HG03521 (cell line): ENCODE measurements around the gene CES3.
"Not testable (repeated sequence)": the region's sequence is repeated elsewhere in the genome, so short reads cannot be mapped to it uniquely, and the experiment has no call there.

ENCODE experiments used
- ATAC-seq: cut with Tn5 transposase; IDR thresholded peaks from one replicate; pipeline ENCODE4 v1.9.1; 2021; ENCODE audit warnings: mild to moderate bottlenecking, moderate library complexity; ENCODE audit not compliant: unreplicated experiment

The CES3 gene

DNA sequence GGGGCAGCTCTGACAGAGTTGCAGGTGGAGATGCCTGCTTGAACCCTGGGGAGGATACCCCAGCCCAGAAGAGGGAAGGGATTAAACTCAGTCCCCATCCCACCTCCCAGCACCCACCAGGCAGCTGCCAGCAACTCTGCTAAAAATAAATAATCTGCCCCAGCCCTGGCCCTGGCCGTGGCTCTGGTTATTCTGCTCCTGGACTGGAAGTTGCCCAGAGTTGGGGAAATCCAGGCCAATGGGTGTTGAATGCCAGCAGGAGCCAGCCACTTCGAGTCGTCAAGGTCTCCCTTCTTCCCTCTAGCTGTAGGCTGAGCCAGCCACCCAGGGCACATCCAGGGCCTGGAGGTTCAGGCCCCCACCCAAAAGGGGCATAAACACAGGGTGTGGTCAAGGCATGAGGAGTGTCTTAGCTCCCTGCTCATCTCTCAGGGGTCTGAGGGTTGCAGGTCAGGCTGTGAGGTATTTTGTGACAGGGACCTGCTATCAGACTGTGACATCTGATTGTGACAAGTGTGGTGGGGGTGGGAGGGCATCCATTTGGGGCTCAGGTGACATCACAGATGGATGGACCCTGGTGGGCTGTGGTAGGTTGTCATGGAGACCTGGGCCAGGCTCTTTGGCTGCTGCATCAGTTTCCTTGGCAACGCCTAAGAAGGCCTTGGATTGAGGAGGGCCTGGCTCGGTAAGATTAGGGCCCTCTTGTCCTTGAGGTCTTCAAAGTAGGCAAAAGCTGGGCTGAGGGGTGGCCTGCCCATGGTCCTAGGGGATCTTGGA, 34.7 kb upstream of the CES3 start:
- ATAC-seq, result no peak

- ATAC-seq, result no peak
These were observed 34.1 kb upstream of the CES3 start for GRCh38 chr16:66926961-66927436.

DNA sequence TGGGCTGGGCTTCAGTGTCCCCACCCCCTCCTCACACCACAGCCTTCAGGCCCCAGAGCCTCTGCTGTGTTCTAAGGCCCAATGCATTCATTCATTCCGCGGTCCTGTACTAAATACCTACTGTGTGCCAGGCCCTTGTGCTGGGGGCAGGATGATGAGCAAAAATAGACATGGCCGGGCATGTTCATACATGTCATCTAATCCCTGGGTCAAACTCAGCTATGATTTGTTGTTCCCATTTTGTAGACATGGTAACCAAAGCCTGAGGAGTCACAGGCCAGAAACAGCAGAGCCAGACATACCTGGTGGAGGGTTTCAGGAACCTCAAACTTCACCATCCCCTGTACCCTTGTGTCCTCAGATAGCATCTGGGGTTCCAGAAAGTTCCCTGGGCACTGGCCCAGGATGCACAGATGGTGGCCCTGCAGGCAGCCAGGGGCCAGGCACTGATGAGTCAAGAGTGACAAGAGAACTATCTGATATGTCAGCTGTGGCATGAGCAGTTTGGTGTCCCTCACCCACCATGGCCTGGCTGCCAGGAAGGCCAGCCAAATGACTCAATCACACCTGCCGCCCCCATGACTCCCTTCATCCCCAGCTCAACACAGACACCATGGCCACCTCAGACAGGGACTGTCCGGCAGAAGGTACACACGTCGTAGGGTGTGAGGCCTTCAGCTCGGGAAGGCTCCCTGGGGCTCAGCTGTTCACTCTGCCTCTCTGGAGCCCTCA, 33.0 kb upstream of the CES3 start:
- ATAC-seq, result no peak

- ATAC-seq, result no peak
These were observed 32.2 kb upstream of the CES3 start for GRCh38 chr16:66928702-66929388.

DNA sequence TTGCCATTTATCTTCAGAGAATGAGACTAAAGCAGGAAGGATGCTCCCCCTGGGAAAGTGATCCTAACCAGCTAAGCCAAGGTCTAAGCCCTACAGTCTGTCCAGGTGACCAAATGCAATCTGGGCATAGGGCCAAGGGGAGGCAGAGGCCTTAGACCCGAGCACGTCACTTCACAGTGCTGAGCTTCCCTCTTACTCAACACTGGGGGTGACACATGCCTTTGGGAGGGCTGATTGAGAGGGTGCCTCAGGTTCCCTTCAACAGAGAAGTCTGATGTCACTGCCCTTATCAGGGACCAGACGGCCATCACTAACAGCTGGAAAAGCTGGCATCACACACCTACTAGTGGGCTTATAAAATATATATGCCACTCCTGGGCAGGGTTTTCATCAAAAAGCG, 30.9 kb upstream of the CES3 start:
- no peak for ATAC-seq

- ATAC-seq, result no peak
These were observed 29.4 kb upstream of the CES3 start for GRCh38 chr16:66931665-66932064.

- no peak for ATAC-seq
These were observed 29.0 kb upstream of the CES3 start for GRCh38 chr16:66932076-66932475.

DNA sequence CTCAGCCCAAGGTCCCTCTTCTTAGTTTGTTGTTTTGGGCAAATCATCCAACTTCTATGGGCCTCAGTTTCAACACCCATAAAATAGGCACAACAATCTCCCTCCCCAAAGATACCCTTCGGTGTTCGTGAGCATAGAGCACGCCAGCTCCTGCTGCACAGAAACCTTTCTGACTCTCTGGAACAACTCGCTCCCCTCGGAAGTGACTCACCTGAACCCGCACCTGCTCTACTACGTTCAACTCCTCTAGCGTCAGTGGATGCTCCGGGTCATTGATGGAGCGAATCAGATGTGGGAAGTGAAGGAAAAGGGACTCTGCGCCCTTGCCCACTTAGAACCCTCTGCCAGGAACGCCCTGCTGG, 27.3 kb upstream of the CES3 start:
- peak; percentile 32 for ATAC-seq

DNA sequence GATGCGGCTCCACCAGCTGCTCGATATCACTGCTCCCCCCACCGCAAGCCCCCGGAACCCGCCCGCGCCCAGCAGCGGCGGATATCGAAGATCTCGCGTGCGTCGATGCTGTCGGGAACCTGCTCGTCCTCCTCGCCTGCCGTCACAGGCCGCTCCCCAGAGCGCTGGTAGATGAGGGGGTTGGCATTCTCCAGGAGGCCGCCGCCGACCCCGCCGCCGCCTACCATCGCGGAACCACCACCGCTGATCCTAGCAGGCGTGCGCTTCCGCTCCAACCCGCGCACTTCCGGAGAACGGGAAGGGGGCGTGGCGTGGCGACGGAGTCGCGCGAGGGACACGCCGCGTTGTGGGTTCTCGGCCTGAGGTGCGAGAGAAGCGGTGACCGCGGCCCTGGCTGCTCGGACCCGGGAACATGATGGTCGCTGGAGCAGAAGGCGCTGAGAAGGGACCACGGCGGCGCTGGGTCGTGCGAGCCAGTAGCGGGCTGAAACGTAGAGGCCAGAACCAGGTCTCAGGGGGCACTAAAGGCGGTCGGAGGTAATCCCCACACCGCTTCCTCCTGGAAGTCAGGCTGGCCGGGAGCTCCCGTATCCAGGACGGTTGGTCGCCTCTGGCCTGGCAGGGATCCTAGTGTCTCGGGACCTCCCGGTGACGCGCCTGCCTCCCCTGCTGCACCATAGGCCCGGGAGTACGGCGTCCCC, 26.8 kb upstream of the CES3 start, which contains the start of gene CIAO2B:
CIAO2B (minus strand) TSS at position 265 of the 701 bp plus-strand sequence; CDS start at position 227, 38 bp downstream.
- ATAC-seq, result peak; percentile 73

DNA sequence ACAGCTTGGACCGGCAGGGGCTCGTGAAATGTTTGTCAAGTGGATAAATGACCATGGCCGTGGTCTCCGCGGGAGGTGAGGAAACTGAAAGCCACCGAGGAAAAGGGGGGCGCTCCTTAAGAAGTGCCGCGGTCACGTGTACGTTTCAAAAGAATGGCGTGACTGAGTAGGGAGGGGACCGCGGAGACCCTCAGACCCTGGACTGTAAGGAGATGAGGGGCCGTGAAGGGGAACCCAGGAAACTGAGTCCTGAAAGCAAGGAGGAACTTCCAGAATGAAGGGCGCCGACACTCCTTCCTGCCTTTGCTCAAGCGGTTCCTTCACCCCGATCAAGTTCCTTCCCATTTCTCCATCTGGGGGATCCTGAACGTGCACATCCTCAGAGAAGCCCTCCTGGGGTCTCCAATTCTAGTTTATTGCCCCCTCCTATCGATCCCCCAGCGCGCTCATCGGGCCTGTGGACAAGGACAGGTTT, 26.2 kb upstream of the CES3 start:
- not testable (repeated sequence) for ATAC-seq

DNA sequence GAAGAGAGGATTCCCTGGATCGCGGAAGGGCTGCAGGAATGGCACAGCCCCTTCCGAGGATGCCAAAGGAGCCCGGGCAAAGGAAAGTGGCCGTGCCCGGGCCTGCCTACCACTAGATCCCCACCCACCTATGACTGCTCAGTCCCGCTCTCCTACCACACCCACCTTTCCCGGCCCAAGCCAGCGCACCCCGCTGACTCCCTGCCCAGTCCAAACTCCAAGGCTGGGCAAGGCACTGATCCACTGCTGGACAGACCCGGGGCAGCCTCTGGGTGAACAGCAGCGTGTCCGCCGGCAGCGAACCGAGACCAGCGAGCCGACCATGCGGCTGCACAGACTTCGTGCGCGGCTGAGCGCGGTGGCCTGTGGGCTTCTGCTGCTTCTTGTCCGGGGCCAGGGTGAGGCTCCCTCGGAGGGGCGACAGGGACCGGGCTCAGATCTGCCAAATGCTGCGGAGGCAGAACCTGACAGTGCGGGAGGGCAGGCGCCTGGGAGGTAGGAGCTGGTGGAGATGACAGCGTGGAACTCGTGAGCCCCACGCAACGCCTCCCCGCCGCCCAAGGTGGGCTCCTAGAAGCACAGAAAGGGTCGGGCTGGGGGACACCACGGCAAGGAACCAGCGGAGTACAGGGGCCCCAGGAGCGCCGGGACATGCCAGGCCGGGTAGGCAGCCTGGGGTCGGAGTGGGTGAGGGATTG, 25.6 kb upstream of the CES3 start, which contains the start of gene CES2:
CES2 (plus strand) TSS at position 203 of the 698 bp plus-strand sequence; CDS start at position 323, 120 bp downstream.
- ATAC-seq, result no peak

DNA sequence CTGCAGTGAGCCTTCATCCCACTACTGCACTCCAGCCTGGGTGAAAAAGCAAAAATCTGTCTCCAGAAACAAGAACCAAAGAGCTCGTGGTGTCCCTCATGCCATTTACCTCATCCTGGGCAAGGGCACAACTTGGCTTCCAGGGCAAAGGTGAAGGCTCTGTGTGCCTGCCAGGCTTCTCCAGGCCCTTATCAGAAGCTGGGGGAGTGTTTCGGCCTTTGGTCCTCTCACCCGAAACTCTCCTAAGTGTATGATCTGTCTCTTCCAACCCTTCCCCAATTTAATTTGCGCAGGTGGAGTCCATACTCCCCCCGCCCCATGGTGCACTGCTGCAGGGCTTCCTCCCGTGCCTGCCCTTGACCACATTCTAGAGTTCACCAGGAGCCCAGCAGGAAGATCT, 24.6 kb upstream of the CES3 start:
- no peak for ATAC-seq

DNA sequence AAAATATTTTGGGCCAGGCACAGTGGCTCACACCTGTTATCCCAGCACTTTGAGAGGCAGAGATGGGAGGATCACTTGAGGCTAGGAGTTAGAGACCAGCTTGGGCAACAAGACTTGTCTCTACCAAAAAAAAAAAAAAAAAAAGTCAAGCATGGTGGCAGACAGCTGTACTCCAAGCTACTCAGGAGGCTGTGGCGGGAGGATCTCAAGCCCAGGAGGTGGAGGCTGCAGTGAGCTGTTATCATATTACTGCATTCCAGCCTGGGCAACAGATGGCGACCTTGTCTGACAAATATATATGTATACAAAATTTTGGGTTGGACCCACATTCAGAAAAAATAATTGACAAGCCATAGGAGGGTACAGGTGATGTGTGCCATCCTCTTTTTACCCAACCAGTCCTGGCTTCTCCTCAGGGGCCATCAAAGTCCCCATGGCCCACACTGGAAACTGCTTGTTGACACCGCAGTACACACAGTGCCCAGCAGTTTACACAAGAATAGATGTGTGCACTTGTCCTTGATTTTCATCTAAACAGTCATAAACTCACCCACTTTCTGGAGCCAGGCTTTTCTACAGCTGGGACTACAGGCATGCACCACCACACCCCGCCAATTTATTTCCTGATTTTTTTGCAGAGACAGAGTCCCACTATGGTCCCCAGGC, 24.0 kb upstream of the CES3 start:
- ATAC-seq, result no peak

GRCh38 chr16:66937725-66938337, 23.2 kb upstream of the CES3 start:
- no peak for ATAC-seq

DNA sequence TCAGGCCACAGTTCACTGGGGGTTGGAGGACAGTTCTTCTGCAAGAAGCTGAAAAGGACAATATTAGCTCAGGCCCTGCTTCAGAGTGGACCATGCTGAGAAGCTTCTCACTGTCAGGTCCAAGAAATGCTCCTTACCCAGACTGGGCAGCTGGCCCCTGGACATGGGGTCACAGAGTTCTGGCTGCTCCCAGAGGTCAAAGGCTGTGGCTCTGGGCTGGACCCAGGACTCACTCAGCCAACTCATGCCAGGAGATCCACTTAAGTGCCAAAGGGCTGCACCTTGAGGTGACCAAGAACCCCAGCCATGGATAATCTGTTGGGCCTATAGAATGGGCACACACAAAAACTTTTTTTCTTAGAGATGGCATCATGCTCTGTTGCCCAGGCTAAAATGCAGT, 21.7 kb upstream of the CES3 start:
- ATAC-seq, result no peak

DNA sequence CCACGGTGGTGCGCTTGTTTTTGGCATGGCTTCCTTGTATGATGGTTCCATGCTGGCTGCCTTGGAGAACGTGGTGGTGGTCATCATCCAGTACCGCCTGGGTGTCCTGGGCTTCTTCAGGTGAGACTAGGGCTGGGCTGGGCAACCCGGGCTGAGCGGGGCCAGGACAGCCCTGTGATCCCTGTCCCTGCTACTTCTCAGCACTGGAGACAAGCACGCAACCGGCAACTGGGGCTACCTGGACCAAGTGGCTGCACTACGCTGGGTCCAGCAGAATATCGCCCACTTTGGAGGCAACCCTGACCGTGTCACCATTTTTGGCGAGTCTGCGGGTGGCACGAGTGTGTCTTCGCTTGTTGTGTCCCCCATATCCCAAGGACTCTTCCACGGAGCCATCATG, 20.8 kb upstream of the CES3 start:
- ATAC-seq, result no peak

- no peak for ATAC-seq
These were observed 18.1 kb upstream of the CES3 start for GRCh38 chr16:66942981-66943380.

- no peak for ATAC-seq
These were observed 17.5 kb upstream of the CES3 start for GRCh38 chr16:66943426-66944053.

DNA sequence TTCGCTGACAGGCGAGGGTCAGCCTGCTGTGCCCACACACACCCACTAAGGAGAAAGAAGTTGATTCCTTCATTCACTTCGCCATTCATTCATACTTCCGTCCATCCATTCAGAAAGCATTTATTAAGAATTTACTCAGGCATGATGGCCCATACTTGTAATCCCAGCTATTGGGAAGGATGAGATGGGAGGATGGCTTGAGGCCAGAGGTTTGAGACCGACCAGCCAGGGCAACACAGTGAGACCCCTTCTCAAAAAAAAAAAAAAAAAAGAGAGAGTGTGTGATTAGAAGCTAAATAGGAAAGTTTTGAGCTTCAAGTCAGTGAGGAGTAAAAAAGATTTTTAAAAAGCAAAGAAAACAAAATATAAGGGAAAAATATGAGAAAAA, 17.0 kb upstream of the CES3 start:
- no peak for ATAC-seq
